Natural killer cell (primary cell): ENCODE measurements around the gene NOS1AP. TPM values are rescaled to one million over a fixed set of nuclear protein-coding genes. Genes with fewer than 3 reads are reported as not detected.

Experiments
- ATAC-seq, 3 donors: fragments of 150-1000 bp in 2 of 3; fragments of 200-7000 bp in 1 of 3; cut with Tn5 transposase; 1 replicate in 1 of 3; 2 replicates in 2 of 3; pipeline ENCODE4 v1.10.0; 2021; ENCODE audit warnings: mild to moderate bottlenecking in 2 of 3, moderate library complexity in 2 of 3
- DNase-seq, 2 donors: peaks; one replicate each; pipeline versions ENCODE4 v3.0.0 to v3.0.0-alpha.2; 2013 to 2021; ENCODE audit warnings: mixed read lengths in 1 of 2
- H3K27ac ChIP-seq: one replicate; pipeline ENCODE4 v1.5.1; 2013; ENCODE audit warnings: mild to moderate bottlenecking, low read length
- H3K27me3 ChIP-seq: one replicate; pipeline ENCODE4 v1.6.1; 2013; ENCODE audit warnings: low read length; ENCODE audit not compliant: control insufficient read depth, insufficient read depth
- H3K36me3 ChIP-seq: one replicate; pipeline ENCODE4 v1.6.1; 2013; ENCODE audit warnings: low read length; ENCODE audit not compliant: control insufficient read depth, insufficient read depth
- H3K4me1 ChIP-seq: one replicate; pipeline ENCODE4 v1.6.1; 2013; ENCODE audit warnings: low read length; ENCODE audit not compliant: control insufficient read depth, insufficient read depth
- H3K4me3 ChIP-seq: one replicate; pipeline ENCODE4 v1.5.1; 2013; ENCODE audit warnings: low read length
- H3K9me3 ChIP-seq: one replicate; pipeline ENCODE4 v1.6.1; 2013; ENCODE audit warnings: low read length; ENCODE audit not compliant: control insufficient read depth, insufficient read depth
- H3K27ac Mint-ChIP-seq, 2 donors: one replicate each; pipeline ENCODE4 v1.8.0; 2022; ENCODE audit warnings: mild to moderate bottlenecking in 2 of 2, mixed read lengths in 2 of 2, moderate library complexity in 1 of 2
- H3K27me3 Mint-ChIP-seq, 2 donors: one replicate each; pipeline ENCODE4 v1.8.0; 2022; ENCODE audit warnings: low read depth in 2 of 2, mixed read lengths in 2 of 2
- H3K36me3 Mint-ChIP-seq: one replicate; pipeline ENCODE4 v1.8.0; 2022; ENCODE audit warnings: mixed read lengths
- H3K4me1 Mint-ChIP-seq, 2 donors: one replicate each; pipeline ENCODE4 v1.8.0; 2022; ENCODE audit warnings: mixed read lengths in 2 of 2
- H3K4me3 Mint-ChIP-seq: one replicate; pipeline ENCODE4 v1.8.0; 2022; ENCODE audit warnings: mild to moderate bottlenecking, moderate library complexity, mixed read lengths
- H3K9me3 Mint-ChIP-seq, 2 donors: one replicate each; pipeline ENCODE4 v1.8.0; 2022; ENCODE audit warnings: mixed read lengths in 2 of 2
- WGBS: methylation state at CpG from one replicate; pipeline ENCODE4 v1.1.7; 2013; ENCODE audit warnings: missing lambda C conversion rate; ENCODE audit not compliant: insufficient coverage; 5-methylcytosine and 5-hydroxymethylcytosine counted together
- intact Hi-C: fragments of 100-400 bp; cut with micrococcal nuclease; formaldehyde crosslinking; loops from one replicate; pipeline ENCODE4 v1.14.2; 2022
- total RNA-seq, 4 donors: library from RNA; stranded (reverse); fragments of 120-200 nt in 1 of 4; gene quantifications; one replicate each; pipeline versions ENCODE4 v1.2.3 to v1.2.4, GENCODE V29; 2013 to 2022
- TF ChIP-seq, protein P1 (sequence below): fragments of 200-600 bp; IDR thresholded peaks from one replicate; pipeline ENCODE4 v1.8.0; 2022; ENCODE audit warnings: antibody characterized with exemption

Gene NOS1AP
- total RNA-seq, 3 donors from 2014 or later (not counting 1 experiment from before 2014, with no cell fraction given), result 0.09 to 0.20 TPM; not detected in 1

DNA sequence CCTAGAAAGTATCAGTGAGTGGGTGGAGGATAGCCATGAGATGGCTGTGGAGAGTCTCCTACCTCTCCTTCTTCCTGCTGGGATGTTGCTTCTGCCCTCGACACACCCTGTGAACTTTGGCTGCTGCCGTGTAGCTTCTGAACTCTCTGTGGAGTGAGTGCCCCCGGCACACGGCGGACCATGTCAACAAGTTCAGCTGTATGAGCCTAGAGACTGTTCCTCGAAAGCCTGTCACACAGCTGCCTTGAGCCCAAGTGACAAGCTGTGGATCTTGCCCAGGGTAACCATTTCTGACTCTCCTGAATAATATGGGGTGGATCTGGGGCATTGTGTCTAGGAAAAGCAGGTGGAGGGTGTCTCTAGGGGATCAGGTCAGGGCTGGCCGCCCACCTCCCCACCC, 143.2 kb downstream of the NOS1AP start:
- Histone ChIP-seq H3K27ac (no peak overlapping the region), H3K4me1 (no peaks in the 10 kb centered on the region), H3K9me3 (no peaks in the 10 kb centered on the region), H3K36me3 (no peaks in the 10 kb centered on the region), H3K27me3 (no peaks in the 10 kb centered on the region), H3K4me3 (no peak overlapping the region)
- Mint-ChIP-seq H3K27ac (no peak overlapping the region), H3K9me3 (no peaks in the 10 kb centered on the region), H3K36me3 (no peaks in the 10 kb centered on the region), H3K27me3 (peaks cover 25 to 35% of the 10 kb centered on the region in 2 donors), H3K4me1 (no peaks in the 10 kb centered on the region), H3K4me3 (no peak overlapping the region)
- ATAC-seq, result no peak
- WGBS, result 90% methylated on average over 7 of the region's 7 CpGs
- intact Hi-C loops, result no loop called here
- no peak for DNase-seq
- TF ChIP-seq, protein P1, sequence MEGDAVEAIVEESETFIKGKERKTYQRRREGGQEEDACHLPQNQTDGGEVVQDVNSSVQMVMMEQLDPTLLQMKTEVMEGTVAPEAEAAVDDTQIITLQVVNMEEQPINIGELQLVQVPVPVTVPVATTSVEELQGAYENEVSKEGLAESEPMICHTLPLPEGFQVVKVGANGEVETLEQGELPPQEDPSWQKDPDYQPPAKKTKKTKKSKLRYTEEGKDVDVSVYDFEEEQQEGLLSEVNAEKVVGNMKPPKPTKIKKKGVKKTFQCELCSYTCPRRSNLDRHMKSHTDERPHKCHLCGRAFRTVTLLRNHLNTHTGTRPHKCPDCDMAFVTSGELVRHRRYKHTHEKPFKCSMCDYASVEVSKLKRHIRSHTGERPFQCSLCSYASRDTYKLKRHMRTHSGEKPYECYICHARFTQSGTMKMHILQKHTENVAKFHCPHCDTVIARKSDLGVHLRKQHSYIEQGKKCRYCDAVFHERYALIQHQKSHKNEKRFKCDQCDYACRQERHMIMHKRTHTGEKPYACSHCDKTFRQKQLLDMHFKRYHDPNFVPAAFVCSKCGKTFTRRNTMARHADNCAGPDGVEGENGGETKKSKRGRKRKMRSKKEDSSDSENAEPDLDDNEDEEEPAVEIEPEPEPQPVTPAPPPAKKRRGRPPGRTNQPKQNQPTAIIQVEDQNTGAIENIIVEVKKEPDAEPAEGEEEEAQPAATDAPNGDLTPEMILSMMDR, result no peak

DNA sequence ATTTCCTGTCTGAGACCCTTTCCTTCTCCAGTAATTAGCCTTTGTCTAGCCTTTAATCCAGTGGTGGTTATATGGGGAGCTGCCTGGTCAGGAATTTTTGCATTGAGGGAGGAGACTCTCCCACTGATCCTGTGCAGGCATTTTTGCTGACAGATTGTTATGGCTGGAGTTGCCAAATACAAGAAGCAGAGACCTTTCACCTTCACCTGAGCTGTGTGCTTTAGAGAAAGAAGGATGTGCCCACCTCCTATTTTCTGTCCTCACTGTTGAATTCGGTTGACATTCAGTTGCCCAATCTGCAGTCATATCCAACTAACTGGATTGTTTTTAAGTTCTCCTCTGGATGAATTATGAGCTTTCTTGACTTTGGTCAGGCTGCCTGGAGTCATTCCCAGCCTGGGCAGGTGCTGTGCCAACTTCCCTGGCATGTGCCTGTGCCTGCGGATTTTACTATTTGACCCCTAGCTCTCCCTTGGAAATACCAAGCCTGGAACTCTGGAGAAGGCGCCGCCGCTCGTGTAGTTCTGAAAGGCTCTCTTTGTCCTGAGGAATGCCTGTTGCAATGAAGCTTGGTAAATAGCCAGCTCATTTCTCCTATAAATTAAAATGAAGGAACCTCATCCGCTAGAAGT, 143.9 kb downstream of the NOS1AP start:
- peaks cover 22 to 30% of the 10 kb centered on the region in 2 donors for H3K27me3 Mint-ChIP-seq
- H3K36me3 Mint-ChIP-seq, result no peaks in the 10 kb centered on the region
- H3K4me3 ChIP-seq, result no peak overlapping the region
- H3K9me3 Mint-ChIP-seq, result no peaks in the 10 kb centered on the region
- no peaks in the 10 kb centered on the region for H3K36me3 ChIP-seq
- H3K4me3 Mint-ChIP-seq, result no peak overlapping the region
- TF ChIP-seq, protein P1, result no peak
- no peaks in the 10 kb centered on the region for H3K9me3 ChIP-seq
- no peak overlapping the region for H3K27ac ChIP-seq
- no peaks in the 10 kb centered on the region for H3K27me3 ChIP-seq
- no peaks in the 10 kb centered on the region for H3K4me1 ChIP-seq
- DNase-seq, result no peak
- H3K27ac Mint-ChIP-seq, result no peak overlapping the region
- H3K4me1 Mint-ChIP-seq, result no peaks in the 10 kb centered on the region
- no peak for ATAC-seq
- intact Hi-C loops, result no loop called here
- WGBS, result 88% methylated on average over 6 of the region's 7 CpGs

- H3K27ac ChIP-seq, result no peak overlapping the region
- no peaks in the 10 kb centered on the region for H3K9me3 ChIP-seq
- no peak for ATAC-seq
- intact Hi-C loops, result no loop called here
- Mint-ChIP-seq H3K4me3 (no peak overlapping the region), H3K27ac (no peak overlapping the region), H3K4me1 (no peaks in the 10 kb centered on the region), H3K36me3 (no peaks in the 10 kb centered on the region), H3K9me3 (no peaks in the 10 kb centered on the region), H3K27me3 (peaks cover 22 to 29% of the 10 kb centered on the region in 2 donors)
- no peaks in the 10 kb centered on the region for H3K4me1 ChIP-seq
- no peak overlapping the region for H3K4me3 ChIP-seq
- TF ChIP-seq, protein P1, result no peak
- no peaks in the 10 kb centered on the region for H3K36me3 ChIP-seq
- 78% methylated on average over 6 of the region's 6 CpGs for WGBS
- no peak for DNase-seq
- no peaks in the 10 kb centered on the region for H3K27me3 ChIP-seq
These were observed 144.7 kb downstream of the NOS1AP start for GRCh38 chr1:162214202-162214601.

GRCh38 chr1:162215902-162216301, 146.4 kb downstream of the NOS1AP start:
- H3K27ac ChIP-seq, result no peak overlapping the region
- no peaks in the 10 kb centered on the region for H3K9me3 ChIP-seq
- H3K36me3 Mint-ChIP-seq, result no peaks in the 10 kb centered on the region
- H3K4me1 ChIP-seq, result no peaks in the 10 kb centered on the region
- H3K36me3 ChIP-seq, result no peaks in the 10 kb centered on the region
- ATAC-seq, result no peak
- H3K9me3 Mint-ChIP-seq, result no peaks in the 10 kb centered on the region
- no peaks in the 10 kb centered on the region for H3K4me1 Mint-ChIP-seq
- intact Hi-C loops, result no loop called here
- no peak overlapping the region for H3K4me3 ChIP-seq
- peaks cover 15 to 31% of the 10 kb centered on the region in 2 donors for H3K27me3 Mint-ChIP-seq
- DNase-seq, result no peak
- no peak overlapping the region for H3K27ac Mint-ChIP-seq
- WGBS, result 54% methylated on average over 5 of the region's 5 CpGs
- TF ChIP-seq, protein P1, result no peak
- no peaks in the 10 kb centered on the region for H3K27me3 ChIP-seq
- H3K4me3 Mint-ChIP-seq, result no peak overlapping the region
